Measurements from ENCODE around the gene CATSPER2.
"Not testable (repeated sequence)": the region's sequence is repeated elsewhere in the genome, so short reads cannot be mapped to it uniquely, and the experiment has no call there.

DNA sequence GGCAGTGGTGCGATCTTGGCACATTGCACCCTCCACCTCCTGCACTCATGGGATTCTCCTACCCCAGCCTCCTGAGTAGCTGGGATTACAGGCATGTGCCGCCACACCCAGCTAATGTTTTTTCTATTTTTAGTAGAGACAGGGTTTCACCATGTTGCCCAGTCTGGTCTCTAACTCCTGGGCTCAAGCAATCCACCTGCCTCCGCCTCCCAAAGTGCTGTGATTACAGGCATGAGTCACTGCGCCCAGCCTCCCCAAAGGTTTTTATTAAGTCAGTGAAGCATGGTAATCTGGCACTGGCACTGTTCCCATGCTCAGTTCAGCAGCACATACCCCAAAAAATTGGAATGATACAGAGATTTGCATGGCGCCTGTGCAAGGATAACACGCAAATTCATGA is 46.4 kb downstream of the CATSPER2 start:
- TF ChIP-seq, protein P1, sequence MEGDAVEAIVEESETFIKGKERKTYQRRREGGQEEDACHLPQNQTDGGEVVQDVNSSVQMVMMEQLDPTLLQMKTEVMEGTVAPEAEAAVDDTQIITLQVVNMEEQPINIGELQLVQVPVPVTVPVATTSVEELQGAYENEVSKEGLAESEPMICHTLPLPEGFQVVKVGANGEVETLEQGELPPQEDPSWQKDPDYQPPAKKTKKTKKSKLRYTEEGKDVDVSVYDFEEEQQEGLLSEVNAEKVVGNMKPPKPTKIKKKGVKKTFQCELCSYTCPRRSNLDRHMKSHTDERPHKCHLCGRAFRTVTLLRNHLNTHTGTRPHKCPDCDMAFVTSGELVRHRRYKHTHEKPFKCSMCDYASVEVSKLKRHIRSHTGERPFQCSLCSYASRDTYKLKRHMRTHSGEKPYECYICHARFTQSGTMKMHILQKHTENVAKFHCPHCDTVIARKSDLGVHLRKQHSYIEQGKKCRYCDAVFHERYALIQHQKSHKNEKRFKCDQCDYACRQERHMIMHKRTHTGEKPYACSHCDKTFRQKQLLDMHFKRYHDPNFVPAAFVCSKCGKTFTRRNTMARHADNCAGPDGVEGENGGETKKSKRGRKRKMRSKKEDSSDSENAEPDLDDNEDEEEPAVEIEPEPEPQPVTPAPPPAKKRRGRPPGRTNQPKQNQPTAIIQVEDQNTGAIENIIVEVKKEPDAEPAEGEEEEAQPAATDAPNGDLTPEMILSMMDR (IDR thresholded peaks at IDR 0.05; ENCODE audit: poor library complexity), result not testable (repeated sequence)
- not testable (repeated sequence) for TF ChIP-seq EZH2 (IDR thresholded peaks at IDR 0.05; ENCODE audit: borderline replicate concordance); EZH2phosphoT487 (IDR thresholded peaks at IDR 0.05; ENCODE audit: low read depth, severe bottlenecking, unreplicated experiment)

Data from hepatocyte (in vitro differentiated cells).